NK-92 treated with Interleukin-12 subunit alpha and Interleukin-12 subunit beta, amount 100 ng/mL, for 24 hours (cell line): ENCODE measurements around the gene ERCC6.

Experiments
- DNase-seq: peaks from one replicate; lab custom pipeline; 2025; lab: John Stamatoyannopoulos, UW

The ERCC6 gene

DNA sequence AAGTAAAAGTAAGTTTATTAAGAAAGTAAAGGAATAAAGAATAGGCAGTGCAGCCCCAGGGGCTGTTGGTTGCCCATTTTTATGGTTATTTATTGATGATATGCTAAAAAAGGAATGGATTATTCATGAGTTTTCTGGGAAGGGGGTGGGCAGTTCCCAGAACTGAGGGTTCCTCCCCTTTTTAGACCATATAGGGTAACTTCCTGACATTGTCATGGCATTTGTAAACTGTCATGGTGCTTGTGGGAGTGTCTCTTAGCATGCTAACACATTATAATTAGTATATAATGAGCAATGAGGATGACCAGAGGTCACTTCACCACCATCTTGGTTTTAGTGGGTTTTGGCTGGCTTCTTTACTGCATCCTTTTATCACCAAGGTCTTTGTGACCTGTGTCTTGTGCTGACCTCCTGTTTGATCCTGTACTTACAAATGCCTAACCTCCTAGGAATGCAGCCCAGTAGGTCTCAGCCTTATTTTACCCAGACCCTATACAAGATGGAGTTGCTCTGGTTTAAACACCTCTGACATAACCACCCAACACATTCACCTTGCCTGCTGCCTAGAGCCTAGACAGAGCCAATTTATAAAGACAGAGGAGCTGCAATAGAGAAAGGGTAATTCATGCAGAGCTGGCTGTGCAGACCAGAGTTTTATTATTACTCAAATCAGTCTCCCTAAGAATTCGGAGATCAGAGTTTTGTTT is 10.9 kb upstream of the ERCC6 start:
- no peak for DNase-seq

DNA sequence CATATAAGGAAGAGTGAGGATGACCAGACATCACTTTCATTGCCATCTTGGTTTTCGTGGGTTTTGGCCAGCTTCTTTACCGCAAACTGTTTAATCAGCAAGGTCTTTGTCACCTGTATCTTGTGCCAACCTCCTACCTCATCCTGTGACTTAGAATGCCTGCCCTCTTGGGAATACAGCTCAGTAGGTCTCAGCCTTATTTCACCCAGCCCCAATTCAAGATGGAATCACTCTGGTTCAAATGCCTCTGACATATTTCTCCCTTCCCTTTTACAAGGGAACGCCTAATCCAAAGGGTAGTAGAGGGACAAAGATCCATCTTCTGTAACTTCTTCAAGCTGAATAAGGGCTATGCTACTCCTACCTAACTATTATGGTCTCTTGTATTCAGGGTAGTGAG is 4.7 kb upstream of the ERCC6 start:
- no peak for DNase-seq

DNA sequence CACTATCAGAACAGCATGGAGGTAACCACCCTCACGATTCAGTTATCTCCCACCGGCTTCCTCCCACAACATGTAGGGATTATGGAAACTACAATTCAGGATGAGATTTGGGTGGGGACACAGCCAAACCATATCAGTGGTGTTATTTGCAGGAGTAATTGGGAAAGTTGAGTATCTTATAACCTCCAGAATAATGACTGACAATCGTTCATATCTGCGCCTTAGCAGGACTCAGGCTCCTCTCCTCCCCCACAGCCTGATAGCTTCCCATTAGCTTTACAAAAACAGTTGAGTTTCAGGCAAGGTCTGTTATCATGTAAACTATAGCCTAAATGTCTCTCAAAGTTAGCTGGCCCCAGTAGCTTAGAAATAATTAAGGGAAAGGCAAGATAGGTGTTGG is 3.4 kb upstream of the ERCC6 start:
- no peak for DNase-seq

DNA sequence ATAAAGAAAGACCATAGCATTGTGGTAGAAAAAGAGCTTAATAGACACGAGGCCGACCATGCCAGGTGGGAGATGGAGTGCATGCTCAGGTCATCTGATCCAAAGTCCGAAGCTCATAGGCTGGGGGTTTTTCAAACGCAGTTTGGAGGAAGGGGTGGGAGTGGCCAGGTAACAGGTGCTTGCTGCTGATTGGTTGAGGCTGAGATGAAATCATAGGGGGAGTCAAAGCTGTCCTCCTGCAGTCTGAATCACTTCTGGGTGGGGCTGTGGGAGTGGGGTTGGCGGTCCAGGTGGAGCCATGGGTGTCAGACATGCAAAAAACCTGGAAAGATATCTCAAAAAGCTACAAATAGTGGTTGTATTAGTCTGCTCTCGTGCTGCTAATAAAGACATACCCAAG is 2.8 kb upstream of the ERCC6 start:
- no peak for DNase-seq

DNA sequence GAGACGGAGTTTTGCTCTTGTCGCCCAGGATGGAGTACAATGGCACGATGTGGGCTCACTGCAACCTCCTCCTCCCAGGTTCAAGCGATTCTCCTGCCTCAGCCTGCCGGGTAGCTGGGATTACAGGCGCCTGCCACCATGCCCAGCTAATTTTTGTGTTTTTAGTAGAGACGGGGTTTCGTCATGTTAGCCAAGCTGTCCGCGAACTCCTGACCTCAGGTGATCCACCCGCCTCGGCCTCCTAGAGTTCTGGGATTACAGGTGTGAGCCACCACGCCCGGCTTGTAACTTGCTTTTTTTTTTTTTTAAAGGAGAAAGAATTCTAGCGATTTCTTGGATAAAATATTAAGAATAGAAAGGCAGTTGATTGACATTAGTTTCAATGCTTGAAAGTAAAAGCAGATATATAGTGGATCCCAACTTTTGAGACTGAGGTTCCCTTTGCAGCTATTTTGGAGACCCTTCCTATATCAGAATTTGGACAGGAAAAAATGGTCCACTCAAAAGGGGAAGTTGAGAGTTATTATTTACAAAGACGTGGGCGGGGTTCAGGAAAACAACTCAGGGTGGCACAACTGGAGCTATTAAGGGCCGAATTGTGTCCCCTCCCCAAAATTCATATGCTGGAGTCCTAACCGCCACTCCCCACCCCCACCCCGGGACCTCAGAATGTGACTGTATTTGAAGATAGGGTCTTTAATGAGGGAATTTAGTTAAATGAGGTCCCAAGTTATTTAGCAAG is 1.3 kb upstream of the ERCC6 start:
- DNase-seq, result no peak

DNA sequence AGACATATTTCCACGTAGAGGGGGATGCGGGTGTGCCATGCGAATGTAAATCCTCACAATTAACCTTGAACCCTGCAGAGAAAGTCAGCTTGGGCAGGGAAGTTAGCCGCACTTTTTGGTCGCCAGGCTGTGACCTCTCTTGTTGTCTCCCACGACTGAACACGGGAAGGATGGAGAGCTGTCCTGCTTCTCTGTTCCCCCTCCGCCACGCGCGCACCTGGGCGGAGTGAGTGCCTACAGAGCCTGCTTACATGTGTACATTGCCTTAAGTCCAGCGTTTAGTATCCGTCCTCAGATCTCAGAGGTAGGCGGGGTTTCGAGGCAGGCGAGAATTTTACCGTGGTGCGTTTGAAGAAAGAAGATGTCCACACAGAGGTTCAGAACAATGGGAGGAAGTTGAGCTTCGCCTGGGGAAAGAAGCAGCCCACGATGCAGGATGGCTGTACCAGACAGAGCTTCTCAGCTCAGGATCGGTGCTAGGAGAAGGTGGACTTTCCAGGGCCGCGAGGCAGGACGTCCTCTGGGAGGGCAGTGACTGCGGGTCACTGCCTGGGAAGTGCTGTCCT is 482 bp upstream of the ERCC6 start:
- DNase-seq, result no peak

DNA sequence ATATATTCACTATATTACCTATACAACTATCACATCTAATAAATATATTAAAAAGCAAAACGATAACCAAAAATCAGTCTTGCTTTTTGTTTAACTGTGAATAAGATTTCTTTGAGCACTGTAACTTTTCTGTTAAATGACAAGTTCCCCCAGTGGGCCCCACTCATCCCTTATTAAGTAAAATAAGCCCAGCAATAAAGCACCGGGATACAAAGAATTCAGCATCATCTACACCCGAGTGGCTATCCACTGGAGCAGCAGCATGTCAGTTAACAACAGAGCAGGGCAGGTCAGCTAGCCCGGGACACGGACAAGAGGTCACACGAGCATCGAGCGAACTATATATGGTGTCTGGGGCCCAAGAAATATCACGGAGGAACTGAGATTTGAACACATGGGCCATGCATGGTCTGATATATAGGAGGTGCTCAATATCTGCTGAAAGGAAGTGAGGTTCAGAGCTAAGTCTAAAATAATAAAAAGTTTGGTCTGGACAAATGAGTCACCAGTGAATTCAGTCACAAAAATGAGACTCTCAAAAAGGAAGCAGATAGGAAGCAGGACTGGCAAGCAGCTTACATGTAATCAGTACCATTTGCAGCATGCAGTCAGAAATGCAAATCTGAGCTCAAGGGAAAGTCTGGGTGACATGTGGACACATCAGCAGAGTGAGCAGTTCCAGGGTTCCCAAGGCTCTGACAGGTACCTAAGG is 4.1 kb downstream of the ERCC6 start:
- DNase-seq, result no peak

DNA sequence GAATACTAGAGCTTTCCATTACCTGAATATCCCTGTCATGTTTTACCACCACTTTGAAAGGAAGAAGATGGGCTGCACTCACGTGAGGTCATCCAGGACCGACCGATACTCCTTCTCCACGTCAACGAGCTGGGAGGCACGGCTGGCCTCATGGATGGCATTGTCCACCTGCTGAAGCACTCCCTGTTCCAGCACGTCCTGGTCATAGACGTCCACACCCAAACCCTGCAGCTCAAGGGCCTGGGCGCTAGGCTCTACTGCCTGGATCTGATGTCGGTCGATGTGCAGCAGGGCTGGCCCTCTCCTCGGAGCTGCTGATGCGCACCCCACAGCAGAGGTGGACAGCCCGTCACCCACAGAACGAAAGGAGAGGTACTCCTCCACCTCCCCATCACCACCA is 6.5 kb downstream of the ERCC6 start:
- DNase-seq, result no peak

DNA sequence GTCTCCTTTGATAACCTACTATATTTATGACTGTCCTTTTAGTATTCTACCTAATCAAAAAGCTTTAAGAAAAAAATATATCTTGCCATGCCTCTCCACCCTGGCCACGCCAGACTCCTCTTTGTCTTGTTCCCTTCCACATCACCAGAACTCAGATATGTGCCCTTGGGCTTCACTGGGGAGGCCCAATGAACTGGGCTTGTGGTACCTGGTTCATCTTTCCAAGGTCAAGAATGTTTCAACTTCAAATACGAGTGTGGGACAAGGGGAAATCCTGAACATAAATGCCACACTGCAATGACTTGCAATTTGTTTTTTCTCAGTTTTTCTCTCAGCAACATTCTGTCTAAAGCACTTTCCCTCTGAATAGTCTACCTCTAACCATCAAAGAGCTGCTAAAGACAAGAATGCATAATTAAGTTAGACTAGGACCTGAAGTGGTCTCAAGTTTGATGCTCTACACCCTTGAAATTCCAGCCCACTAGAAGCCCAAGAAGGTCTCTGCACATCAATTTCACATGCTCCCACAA is 9.9 kb downstream of the ERCC6 start:
- no peak for DNase-seq

DNA sequence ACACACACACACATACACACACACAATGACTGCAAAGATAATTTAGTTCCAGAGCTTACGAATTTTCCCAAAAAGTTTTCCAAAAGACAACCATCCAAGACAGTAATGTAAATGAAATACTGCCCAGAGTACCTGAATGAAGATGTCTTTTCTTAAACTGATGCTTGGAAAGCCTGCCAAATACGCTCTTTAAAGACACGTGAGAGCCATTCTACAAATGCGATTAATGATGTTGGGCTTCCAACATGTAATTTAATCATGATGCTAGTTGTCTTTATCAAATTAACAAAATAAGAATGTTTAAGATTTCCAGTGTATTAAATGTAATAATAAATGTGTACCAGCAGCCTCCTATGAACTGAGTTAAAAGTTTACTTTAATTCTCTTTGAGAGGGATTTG is 11.1 kb downstream of the ERCC6 start:
- no peak for DNase-seq

DNA sequence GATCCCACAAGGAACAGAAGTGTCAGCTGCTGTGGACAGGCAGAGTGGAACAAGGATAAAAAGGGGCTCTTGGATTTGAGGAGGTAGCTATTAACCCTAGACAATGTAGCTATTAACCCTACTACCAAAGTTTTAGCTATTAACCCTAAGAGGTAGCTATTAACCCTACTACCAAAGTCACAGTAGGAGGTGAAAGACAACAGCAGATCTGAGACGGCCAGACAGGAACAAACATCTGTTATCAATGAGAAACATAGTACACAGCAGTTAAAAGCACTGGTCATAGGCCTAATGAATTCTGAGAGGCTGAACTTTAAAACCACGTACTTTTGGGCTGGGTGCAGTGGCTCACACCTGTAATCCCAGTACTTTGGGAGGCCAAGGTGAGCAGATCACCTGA is 11.9 kb downstream of the ERCC6 start:
- no peak for DNase-seq

DNA sequence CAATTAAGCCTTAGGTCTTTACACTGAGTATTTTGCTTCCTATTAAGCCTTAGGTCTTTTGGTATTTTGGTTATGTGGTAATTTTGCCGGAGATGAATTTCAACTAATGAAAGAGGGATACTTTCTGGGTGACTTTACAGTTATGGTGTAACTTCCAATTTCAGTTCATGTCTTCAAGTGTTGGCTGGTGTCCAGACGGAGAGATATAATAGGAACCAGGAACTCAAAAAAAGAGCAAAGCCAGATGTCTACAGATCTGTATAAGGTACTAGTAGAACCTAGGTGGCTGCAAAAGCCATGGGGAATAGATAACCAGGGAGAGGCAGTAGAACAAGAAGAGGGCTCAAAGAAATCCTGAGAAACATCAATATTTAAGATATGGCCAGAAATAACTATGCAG is 12.3 kb downstream of the ERCC6 start:
- no peak for DNase-seq

DNA sequence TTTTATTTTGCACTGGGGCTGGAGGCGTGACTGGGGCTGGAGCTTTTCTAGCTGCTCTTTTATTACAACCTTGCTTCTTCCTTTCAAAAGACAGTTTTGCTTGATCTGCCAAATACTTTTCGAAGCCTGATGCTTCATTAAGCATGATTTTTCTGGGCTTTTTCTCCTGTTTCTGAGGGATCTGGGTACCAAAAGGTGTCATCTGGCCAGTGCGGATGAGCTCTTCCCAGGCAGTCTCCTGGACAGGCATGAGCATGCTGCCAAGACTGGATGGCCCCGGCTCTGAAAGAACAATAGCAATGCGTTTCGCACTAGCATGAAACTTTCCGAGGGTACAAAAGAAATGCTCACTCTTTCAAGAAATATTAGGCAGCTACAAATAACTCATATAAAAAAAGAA is 14.4 kb downstream of the ERCC6 start:
- DNase-seq, result no peak

DNA sequence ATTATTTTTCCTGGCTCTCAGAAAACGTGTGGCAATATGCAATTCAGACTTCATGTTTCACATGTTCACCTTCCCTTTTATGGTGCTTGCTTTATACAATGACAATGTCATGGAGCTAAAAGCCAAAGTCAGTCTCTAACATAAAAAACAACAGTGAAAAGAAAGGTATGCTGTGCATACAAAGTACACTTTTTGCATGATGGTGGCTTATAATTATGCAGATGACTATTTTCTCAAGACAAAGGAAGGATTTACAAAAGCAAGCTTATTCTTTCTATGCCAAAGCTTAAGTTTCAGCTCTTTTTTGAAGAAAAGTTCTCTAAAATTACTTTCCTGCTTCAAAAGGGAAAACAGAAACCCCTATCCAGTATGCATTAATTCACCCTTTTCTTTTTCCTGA is 15.6 kb downstream of the ERCC6 start:
- DNase-seq, result no peak

DNA sequence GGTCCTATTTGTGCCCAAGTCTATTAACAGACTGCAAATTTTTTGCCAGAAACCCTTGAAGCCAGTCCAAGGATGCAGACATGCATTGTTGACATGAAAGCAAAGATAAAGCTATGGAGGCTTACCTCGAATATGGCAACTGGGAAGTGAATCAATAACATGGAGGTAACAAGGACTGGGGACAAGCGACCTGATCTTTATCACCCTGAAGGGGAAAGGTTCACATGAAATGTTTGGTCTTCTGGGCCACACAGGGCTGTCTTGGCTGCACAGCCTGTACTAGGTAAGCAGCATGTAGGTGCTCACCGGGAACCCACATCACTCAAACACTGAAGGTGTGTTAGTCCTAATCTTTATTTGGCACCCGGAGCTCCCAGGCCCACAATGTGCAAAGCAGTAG is 17.9 kb downstream of the ERCC6 start:
- DNase-seq, result no peak

DNA sequence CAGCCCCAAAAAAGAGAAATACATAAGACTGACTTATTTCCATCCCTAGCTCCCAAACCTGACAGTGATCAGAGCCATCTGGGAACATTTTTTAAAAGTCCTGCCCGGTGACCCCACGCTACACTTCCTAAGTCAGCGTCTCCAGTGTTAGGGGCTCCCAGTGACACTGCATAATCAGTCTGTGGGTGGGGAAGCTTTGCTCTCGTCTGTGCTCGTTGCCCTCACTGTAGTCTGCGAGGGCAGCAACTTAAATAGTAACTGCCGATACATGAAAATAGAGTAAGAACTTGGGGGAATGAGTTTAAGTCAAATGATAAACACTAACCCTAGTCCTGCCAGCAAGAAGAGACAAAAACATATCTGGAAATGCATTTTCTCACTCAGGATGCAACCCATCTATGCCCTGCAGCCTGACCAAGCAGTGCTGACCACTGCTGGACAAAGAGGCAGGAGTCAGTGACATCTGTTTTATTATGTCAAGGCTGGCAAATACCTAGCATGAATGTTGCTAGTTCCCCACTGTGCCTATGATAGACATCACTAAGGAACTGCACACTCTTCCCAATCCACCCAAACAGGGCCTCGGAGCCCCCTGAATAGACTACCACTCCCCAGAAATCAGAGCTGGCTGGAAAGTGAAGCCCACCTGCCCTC is 18.7 kb downstream of the ERCC6 start:
- no peak for DNase-seq

DNA sequence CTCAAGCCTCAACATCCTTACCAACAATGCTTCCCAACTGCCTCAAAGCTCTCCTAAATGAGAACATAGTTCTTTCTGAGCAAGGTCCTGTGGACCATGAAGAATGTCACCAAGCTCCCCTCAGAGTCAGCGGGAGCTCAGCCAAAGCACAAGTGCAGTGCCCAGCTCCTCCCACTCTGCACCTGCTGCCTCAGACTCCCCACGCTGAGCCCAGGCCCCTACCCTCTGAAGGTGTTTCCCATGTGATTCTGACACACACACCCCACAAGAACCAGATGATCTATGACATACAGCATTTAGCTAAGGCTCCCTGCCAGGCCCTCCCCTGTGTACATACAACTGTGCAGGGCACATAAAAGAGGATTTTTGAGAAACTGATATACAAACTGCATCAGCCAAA is 19.2 kb downstream of the ERCC6 start:
- no peak for DNase-seq

DNA sequence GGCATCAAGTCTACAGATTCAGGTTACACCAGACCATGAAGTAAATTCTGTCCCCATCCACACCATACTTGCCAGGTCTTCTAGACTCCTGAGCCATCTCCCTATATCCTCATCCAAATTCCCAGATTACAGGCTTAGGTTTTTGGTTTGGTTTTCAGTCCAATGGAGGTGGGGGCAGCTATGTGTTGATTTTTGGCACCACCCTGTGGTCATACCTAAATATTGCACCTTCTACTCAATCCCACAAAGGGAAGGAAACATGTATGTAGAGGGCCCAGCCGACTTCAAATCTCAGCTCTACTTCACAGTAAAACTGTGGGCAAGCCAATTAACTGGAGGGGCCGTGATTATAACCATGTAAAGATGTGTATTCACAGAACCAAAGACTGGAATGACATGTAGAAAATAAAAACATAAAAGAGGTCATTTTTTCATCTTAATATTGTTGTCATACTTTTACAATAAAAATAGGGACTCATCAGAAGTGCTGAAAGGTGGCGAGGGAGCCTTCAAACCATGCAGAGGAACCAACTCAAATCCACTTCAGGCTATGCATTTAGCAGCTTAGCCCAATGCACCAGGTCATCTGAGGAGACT is 19.8 kb downstream of the ERCC6 start:
- DNase-seq, result no peak

DNA sequence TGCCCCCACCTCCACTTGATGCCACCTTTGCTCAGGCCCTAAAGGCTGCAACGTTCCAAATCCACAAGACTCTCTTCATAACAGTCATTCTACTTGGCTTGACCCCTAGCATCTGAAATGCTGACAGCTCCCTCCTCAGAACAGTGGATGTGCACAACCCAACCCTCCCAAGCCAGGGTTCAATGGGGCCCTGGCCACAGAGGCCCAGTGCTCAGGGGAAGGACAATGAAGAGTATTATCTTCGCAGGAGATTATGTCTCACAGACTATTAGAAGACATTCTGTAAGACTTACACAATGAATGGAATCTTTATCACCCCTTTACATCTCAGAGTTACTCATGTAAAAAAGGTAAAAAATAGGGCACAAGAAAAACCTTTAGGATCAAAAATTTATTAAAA is 20.4 kb downstream of the ERCC6 start:
- DNase-seq, result no peak

DNA sequence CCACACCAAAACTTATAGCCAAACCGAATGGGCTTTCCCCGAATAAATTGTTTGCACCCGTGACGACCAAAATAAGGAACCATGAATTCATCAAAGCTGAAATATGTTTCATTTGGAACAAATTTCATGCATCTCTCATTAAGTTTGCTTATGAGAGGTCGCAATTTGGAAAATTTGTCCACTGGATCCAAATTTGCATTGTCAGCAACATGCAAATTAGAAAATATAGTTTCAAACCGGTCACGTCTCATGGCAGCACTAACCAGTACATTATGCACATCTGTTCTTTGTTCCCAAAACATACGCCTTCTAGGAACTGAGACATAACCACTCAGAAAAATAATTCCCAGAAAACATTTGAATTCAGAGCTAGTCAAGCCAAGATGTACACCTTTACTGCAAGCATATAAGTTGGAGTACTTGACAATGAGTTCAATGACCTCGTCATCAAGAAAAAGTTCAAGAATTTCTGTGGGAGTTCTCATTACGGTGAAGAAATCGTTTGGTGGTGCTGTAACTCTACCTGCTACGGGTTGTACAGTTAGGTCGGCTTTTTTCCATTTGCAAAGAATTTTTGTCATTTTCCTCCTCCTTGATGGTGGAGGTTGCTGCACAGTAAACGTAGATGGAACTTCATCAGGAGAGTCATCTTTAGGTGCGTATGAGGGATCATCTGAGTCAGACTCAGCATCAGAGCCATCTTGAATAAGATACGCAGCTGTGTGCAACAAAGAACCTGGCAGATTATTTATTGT is 22.5 kb downstream of the ERCC6 start:
- no peak for DNase-seq
